ENCODE data around the gene GRIK3.

GRIK3 gene

GRCh38 chr1:37056325-37056724, 22.0 kb upstream of the GRIK3 start:
- Histone ChIP-seq H3K9me2 (replicated peaks; ENCODE audit: control insufficient read depth, low read length) (no peaks in the 10 kb centered on the region), H3K27me3 (ENCODE audit: control insufficient read depth, low read length) (no peaks in the 10 kb centered on the region), H3F3A (ENCODE audit: control insufficient read depth, insufficient read depth) (no peaks in the 10 kb centered on the region), H3K9me3 (ENCODE audit: control insufficient read depth, insufficient read depth, low read length) (no peaks in the 10 kb centered on the region), H3K4me1 (ENCODE audit: control insufficient read depth, low read length) (no peaks in the 10 kb centered on the region), H3K27ac (ENCODE audit: low read depth, low read length) (no peak overlapping the region), H3K4me2 (ENCODE audit: low read length) (no peak overlapping the region), H3K4me3 (ENCODE audit: low read length) (no peak overlapping the region), H3K36me3 (ENCODE audit: control insufficient read depth, low read length) (no peaks in the 10 kb centered on the region), H4K20me1 (ENCODE audit: control insufficient read depth, insufficient read depth, low read depth, low read length) (no peaks in the 10 kb centered on the region), H3K79me2 (ENCODE audit: control insufficient read depth, low read length) (no peaks in the 10 kb centered on the region)
- TF ChIP-seq EZH2phosphoT487 (IDR thresholded peaks at IDR 0.05; ENCODE audit: borderline replicate concordance, low read length), result no peak
- TF ChIP-seq CTCF (IDR thresholded peaks at IDR 0.05; ENCODE audit: low read depth, low read length, poor library complexity, severe bottlenecking), result no peak

GRCh38 chr1:37055631-37056030, 21.3 kb upstream of the GRIK3 start:
- Histone ChIP-seq H3K4me3 (ENCODE audit: low read length) (no peak overlapping the region), H3K27ac (ENCODE audit: low read depth, low read length) (no peak overlapping the region), H3K4me1 (ENCODE audit: control insufficient read depth, low read length) (no peaks in the 10 kb centered on the region), H3K79me2 (ENCODE audit: control insufficient read depth, low read length) (no peaks in the 10 kb centered on the region), H3K4me2 (ENCODE audit: low read length) (no peak overlapping the region), H3K27me3 (ENCODE audit: control insufficient read depth, low read length) (no peaks in the 10 kb centered on the region), H3F3A (ENCODE audit: control insufficient read depth, insufficient read depth) (no peaks in the 10 kb centered on the region), H3K9me3 (ENCODE audit: control insufficient read depth, insufficient read depth, low read length) (no peaks in the 10 kb centered on the region), H3K36me3 (ENCODE audit: control insufficient read depth, low read length) (no peaks in the 10 kb centered on the region), H4K20me1 (ENCODE audit: control insufficient read depth, insufficient read depth, low read depth, low read length) (no peaks in the 10 kb centered on the region), H3K9me2 (replicated peaks; ENCODE audit: control insufficient read depth, low read length) (no peaks in the 10 kb centered on the region)
- TF ChIP-seq CTCF (IDR thresholded peaks at IDR 0.05; ENCODE audit: low read depth, low read length, poor library complexity, severe bottlenecking) (no peak), EZH2phosphoT487 (IDR thresholded peaks at IDR 0.05; ENCODE audit: borderline replicate concordance, low read length) (no peak)

- no peaks in the 10 kb centered on the region for H3F3A ChIP-seq (ENCODE audit: control insufficient read depth, insufficient read depth)
- no peak overlapping the region for H3K4me3 ChIP-seq (ENCODE audit: low read length)
- no peaks in the 10 kb centered on the region for H3K27me3 ChIP-seq (ENCODE audit: control insufficient read depth, low read length)
- no peaks in the 10 kb centered on the region for H3K4me1 ChIP-seq (ENCODE audit: control insufficient read depth, low read length)
- H3K36me3 ChIP-seq (ENCODE audit: control insufficient read depth, low read length), result no peaks in the 10 kb centered on the region
- H3K27ac ChIP-seq (ENCODE audit: low read depth, low read length), result no peak overlapping the region
- no peak overlapping the region for H3K4me2 ChIP-seq (ENCODE audit: low read length)
- no peaks in the 10 kb centered on the region for H3K9me3 ChIP-seq (ENCODE audit: control insufficient read depth, insufficient read depth, low read length)
- no peaks in the 10 kb centered on the region for H3K9me2 ChIP-seq (replicated peaks; ENCODE audit: control insufficient read depth, low read length)
- no peaks in the 10 kb centered on the region for H4K20me1 ChIP-seq (ENCODE audit: control insufficient read depth, insufficient read depth, low read depth, low read length)
- TF ChIP-seq EZH2phosphoT487 (IDR thresholded peaks at IDR 0.05; ENCODE audit: borderline replicate concordance, low read length), result no peak
- TF ChIP-seq CTCF (IDR thresholded peaks at IDR 0.05; ENCODE audit: low read depth, low read length, poor library complexity, severe bottlenecking), result no peak
- H3K79me2 ChIP-seq (ENCODE audit: control insufficient read depth, low read length), result no peaks in the 10 kb centered on the region
Observed at GRCh38 chr1:37053173-37053572, 18.9 kb upstream of the GRIK3 start.

- H3K4me1 ChIP-seq (ENCODE audit: control insufficient read depth, low read length), result no peaks in the 10 kb centered on the region
- no peaks in the 10 kb centered on the region for H4K20me1 ChIP-seq (ENCODE audit: control insufficient read depth, insufficient read depth, low read depth, low read length)
- no peaks in the 10 kb centered on the region for H3K27me3 ChIP-seq (ENCODE audit: control insufficient read depth, low read length)
- no peaks in the 10 kb centered on the region for H3K79me2 ChIP-seq (ENCODE audit: control insufficient read depth, low read length)
- H3K9me2 ChIP-seq (replicated peaks; ENCODE audit: control insufficient read depth, low read length), result no peaks in the 10 kb centered on the region
- H3K4me2 ChIP-seq (ENCODE audit: low read length), result no peak overlapping the region
- TF ChIP-seq CTCF (IDR thresholded peaks at IDR 0.05; ENCODE audit: low read depth, low read length, poor library complexity, severe bottlenecking), result no peak
- no peak for TF ChIP-seq EZH2phosphoT487 (IDR thresholded peaks at IDR 0.05; ENCODE audit: borderline replicate concordance, low read length)
- H3K4me3 ChIP-seq (ENCODE audit: low read length), result no peak overlapping the region
- no peaks in the 10 kb centered on the region for H3K9me3 ChIP-seq (ENCODE audit: control insufficient read depth, insufficient read depth, low read length)
- H3F3A ChIP-seq (ENCODE audit: control insufficient read depth, insufficient read depth), result no peaks in the 10 kb centered on the region
- H3K27ac ChIP-seq (ENCODE audit: low read depth, low read length), result no peak overlapping the region
- no peaks in the 10 kb centered on the region for H3K36me3 ChIP-seq (ENCODE audit: control insufficient read depth, low read length)
Observed at GRCh38 chr1:37052120-37052519, 17.8 kb upstream of the GRIK3 start.

All from DOHH2 (cell line).